ENCODE results near the gene ATP1B3. TPM values are rescaled to one million over a fixed set of nuclear protein-coding genes. Genes with fewer than 3 reads are reported as not detected.
A peak's percentile ranks its signal among the peaks of the same experiment; 100 is the strongest.
"Not testable (repeated sequence)": the region's sequence is repeated elsewhere in the genome, so short reads cannot be mapped to it uniquely, and the experiment has no call there.

The ATP1B3 gene
- total RNA-seq (2014; rRNA removed; shearing (Covaris generic)), result 78.6 and 100 TPM in 2 replicates

DNA sequence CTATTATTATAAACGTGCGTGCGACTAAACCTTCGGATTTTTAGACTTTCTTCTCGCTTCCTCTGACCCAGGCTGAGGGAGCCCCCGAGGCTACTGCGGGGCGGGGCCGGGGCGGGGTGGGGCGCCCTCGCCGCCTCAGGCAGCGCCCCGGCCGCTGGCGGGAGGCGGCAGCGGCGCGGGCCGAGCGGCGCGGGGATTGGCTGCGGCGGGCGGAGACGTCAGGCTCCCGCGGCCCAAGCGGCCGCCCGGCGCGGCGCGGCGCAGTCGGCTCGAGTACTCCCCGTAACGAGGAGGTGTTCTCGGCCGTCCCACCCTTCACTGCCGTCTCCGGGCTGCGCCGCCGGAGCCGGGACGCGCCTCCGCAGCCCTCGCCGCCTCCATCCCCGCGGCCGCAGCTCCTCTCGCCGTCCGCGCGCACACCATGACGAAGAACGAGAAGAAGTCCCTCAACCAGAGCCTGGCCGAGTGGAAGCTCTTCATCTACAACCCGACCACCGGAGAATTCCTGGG lies at the start of gene ATP1B3:
Gene ATP1B3 (plus strand): TSS at position 263 of the 510 bp plus-strand sequence. CDS start 159 bp downstream, at position 422.
- DNase-seq, result peak; percentile 93
- Histone ChIP-seq H3K27me3 (ENCODE audit: control insufficient read depth, insufficient read depth, low read length) (no peaks in the 10 kb centered on the region; the same call in 1 of the 2 replicates), H3K4me3 (ENCODE audit: insufficient read depth, low read depth, low read length) (peak within 1 kb of the TSS; percentile 90), H3K36me3 (replicated peaks; ENCODE audit: control insufficient read depth, insufficient read depth, low read length) (no peaks in the 10 kb centered on the region; the same call in 1 of the 2 replicates)

DNA sequence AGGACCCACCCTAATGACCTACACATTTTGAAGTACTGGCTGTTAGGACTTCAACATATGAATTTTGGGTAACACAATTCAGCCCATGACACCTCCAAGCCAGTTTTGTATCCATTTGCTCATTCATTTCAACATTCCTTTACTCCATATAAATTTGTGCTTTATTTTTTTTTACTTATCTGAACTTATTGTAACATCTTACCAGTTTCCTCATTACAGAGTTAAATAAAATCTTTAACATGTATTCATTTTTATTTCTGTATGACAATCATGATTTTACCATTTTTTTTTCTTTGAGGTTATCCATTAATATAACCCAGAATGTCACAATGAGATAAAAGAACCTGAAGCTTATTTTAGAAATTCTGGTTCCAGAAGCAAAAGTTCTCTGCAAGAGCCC lies 48.0 kb upstream of the ATP1B3 start:
- Histone ChIP-seq H3K27me3 (ENCODE audit: control insufficient read depth, insufficient read depth, low read length) (no peaks in the 10 kb centered on the region), H3K4me3 (ENCODE audit: insufficient read depth, low read depth, low read length) (no peak overlapping the region), H3K36me3 (replicated peaks; ENCODE audit: control insufficient read depth, insufficient read depth, low read length) (no peaks in the 10 kb centered on the region)
- DNase-seq, result no peak

DNA sequence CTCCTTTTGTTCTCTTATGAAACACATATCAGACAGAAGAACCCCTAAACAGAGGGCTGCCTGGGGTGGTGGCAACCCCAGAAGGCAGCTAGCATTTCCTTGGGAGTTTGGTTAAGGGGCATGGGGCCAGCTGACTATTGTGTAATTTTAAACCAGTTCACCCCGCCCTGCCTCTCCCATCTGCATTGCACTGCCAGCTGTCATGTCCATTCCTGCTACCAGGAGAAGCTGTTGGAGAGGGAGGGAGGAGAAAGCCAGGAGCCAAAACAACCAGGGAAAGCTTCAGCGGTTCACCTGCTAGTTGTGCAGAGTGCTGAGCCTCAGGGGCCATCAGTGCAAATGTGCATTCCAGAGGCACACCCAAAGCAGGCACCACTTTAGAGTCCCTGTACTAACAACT lies 47.6 kb upstream of the ATP1B3 start:
- Histone ChIP-seq H3K4me3 (ENCODE audit: insufficient read depth, low read depth, low read length) (no peak overlapping the region), H3K27me3 (ENCODE audit: control insufficient read depth, insufficient read depth, low read length) (no peaks in the 10 kb centered on the region), H3K36me3 (replicated peaks; ENCODE audit: control insufficient read depth, insufficient read depth, low read length) (no peaks in the 10 kb centered on the region)
- peak; percentile 39 for DNase-seq

DNA sequence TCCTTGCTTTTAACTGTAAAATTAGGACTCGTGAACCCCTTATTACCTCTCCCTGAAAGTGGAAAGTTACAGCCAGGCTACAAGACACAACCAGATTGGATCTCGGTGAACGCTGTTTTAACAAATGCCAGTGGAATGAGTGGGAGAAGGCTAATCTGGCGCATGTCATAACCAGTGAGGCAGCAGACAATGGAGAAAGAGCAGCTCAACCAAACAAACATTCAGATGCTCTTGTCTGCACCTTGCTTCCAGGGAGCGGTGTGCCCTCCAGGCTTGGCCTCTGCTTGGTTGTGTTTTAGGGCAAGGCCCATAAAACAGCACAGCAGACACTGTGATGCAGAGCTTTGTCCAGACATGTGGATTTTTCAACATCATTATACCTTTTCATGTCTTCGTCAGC lies 45.9 kb upstream of the ATP1B3 start:
- no peaks in the 10 kb centered on the region for H3K36me3 ChIP-seq (replicated peaks; ENCODE audit: control insufficient read depth, insufficient read depth, low read length)
- DNase-seq, result no peak
- no peaks in the 10 kb centered on the region for H3K27me3 ChIP-seq (ENCODE audit: control insufficient read depth, insufficient read depth, low read length)
- no peak overlapping the region for H3K4me3 ChIP-seq (ENCODE audit: insufficient read depth, low read depth, low read length)

DNA sequence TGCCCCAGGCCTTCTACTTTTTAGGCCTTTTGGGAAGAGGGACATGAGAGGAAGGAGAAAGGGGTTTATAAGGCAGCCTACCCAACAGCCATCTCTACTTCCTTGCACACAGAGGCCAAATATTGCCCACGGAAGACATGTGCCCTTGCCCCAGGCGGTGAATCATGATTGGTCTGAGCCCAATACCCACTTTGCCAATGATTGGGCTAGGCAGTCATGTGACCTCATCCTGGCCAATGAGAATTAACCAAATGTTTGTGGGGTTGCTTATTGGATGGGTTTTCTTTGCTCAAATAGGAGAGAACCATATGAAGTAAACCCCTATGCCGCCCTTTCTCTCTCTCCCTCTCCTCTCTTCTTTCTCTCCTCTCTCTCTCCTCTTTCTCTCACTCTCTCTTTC lies 42.2 kb upstream of the ATP1B3 start:
- no peaks in the 10 kb centered on the region for H3K36me3 ChIP-seq (replicated peaks; ENCODE audit: control insufficient read depth, insufficient read depth, low read length)
- H3K4me3 ChIP-seq (ENCODE audit: insufficient read depth, low read depth, low read length), result no peak overlapping the region
- no peak for DNase-seq
- no peaks in the 10 kb centered on the region for H3K27me3 ChIP-seq (ENCODE audit: control insufficient read depth, insufficient read depth, low read length)

DNA sequence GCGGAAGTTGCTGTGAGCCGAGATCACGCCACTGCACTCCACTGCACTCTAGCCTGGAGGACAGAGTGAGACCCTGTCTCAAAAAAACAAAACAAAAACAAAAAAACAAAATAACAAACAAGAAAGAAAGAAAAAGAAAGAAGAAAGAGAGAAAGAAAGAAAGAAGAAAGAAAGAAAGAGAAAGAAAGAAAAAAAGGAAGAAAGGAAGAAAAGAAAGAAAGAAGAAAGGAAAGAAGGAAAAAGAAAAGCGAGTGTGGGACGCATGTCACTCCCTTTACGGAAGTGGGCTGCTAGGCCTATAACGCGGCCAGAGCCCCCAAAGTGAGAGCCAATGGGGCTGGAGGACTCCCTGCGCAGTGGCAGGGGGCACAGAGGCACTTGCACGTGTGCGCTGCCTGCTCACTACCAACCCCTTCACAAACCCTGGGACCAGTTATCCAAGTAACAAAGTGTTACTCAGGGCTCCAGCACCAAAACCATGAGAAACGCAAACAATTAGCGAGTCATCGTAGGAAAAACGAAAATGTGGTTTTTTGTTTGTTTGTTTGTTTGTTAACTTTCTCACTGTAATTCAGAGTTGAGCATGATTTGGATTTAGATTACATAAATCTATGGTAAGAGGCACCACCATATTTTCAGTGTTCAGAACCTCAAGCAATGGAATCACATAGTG lies 40.8 kb upstream of the ATP1B3 start:
- DNase-seq, result no peak
- H3K4me3 ChIP-seq (ENCODE audit: insufficient read depth, low read depth, low read length), result no peak overlapping the region

DNA sequence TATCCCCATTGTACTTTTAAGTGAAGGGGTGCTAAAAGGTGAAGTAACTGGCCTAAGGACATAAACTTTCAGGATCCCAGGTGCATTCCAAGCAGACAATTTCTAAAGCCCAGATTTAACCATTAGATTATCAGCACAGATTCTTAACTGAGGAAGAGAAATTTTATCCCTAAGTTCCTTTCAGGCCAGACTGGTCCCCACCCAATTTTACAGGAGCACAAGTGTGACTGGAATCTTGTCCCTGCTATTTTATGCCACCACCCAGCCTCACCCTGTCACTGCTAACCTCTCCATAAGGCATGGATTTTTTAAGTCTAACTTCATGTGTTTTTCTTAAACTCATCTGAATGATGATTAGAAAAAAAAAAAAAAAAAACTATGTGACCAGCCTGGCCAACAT lies 37.1 kb upstream of the ATP1B3 start:
- H3K36me3 ChIP-seq (replicated peaks; ENCODE audit: control insufficient read depth, insufficient read depth, low read length), result no peaks in the 10 kb centered on the region
- H3K4me3 ChIP-seq (ENCODE audit: insufficient read depth, low read depth, low read length), result no peak overlapping the region
- no peaks in the 10 kb centered on the region for H3K27me3 ChIP-seq (ENCODE audit: control insufficient read depth, insufficient read depth, low read length)
- no peak for DNase-seq

More for the DNA sequence above, 40.8 kb upstream of the ATP1B3 start:
- no peaks in the 10 kb centered on the region for H3K27me3 ChIP-seq (ENCODE audit: control insufficient read depth, insufficient read depth, low read length)
- H3K36me3 ChIP-seq (replicated peaks; ENCODE audit: control insufficient read depth, insufficient read depth, low read length), result no peaks in the 10 kb centered on the region

DNA sequence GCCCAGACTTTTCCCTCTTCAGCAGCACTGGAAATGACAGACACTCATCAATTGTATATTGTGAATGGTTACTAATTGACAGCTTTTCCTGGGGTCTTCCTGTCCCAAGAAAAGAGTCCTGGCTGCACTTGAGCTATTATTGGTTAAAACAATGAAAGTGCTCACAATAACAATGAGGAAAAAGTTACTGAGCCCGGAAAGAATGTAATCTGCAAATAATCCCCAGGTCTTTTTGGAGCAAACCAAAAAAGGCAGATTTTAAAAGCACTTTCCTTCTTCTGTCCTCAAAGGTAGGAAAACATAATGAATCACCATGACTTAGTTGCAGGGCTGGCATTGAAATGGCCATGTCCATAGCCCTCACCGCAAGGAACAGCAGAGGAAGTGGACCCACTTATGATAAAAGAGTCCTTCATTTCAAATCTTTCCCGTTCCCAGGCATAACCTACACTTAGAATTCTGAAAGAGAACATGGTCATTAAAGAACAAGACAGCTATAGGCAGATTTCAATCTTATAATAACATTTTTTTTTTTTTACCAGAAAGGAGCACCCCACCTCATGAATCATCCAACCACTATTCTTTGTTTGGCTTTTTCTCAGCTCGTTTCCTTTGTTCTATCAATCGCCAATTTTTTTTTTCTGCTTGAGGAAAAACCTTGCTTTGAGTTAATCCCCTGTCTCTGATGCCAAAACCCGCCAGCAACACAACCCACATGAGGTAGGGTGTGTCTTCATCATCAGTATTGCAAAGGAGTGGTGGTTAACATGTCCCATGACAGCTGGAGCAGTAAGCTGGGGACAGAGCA lies 35.5 kb upstream of the ATP1B3 start:
- DNase-seq, result no peak
- Histone ChIP-seq H3K36me3 (replicated peaks; ENCODE audit: control insufficient read depth, insufficient read depth, low read length) (no peaks in the 10 kb centered on the region), H3K4me3 (ENCODE audit: insufficient read depth, low read depth, low read length) (no peak overlapping the region)

DNA sequence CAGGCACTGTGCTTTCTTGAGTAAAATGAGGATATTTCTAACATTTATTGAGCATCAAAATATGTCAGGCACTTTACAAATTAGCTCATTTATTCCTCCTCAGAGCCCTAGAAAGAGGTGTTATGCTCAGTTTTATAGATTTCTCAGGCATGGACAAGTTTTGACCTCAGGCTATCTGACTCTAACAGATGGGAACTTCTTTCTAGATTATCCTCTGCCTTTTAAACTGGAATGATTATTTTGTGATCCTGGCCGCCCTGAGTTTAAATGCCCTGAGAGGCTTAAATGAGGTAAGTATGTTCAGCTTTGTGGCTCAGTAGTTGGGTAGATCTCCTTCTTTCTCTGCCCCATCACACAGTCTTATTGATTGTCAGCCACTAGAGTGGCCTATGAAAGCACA lies 32.3 kb upstream of the ATP1B3 start:
- DNase-seq, result no peak
- Histone ChIP-seq H3K4me3 (ENCODE audit: insufficient read depth, low read depth, low read length) (no peak overlapping the region), H3K27me3 (ENCODE audit: control insufficient read depth, insufficient read depth, low read length) (no peaks in the 10 kb centered on the region), H3K36me3 (replicated peaks; ENCODE audit: control insufficient read depth, insufficient read depth, low read length) (no peaks in the 10 kb centered on the region)

More for the DNA sequence above, 35.5 kb upstream of the ATP1B3 start:
- no peaks in the 10 kb centered on the region for H3K27me3 ChIP-seq (ENCODE audit: control insufficient read depth, insufficient read depth, low read length)

DNA sequence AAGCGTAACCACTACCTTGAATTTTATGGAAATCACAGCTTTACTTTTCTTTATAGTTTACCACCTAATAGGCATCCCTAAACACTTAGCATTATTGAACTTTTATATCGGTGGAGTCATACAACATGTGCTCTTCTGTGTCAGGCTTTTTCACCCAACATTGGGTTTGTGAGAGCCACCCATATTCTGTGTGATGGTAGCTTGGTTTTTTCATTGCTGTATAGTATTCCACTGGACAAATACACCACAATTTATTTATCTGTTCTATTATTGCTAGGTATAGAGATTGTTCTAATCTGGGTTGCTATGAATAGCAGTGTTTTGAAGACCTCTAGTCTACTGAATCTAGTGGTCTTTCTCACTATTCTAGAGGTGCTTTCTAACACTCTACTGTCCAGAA lies 31.6 kb upstream of the ATP1B3 start:
- H3K4me3 ChIP-seq (ENCODE audit: insufficient read depth, low read depth, low read length), result no peak overlapping the region

DNA sequence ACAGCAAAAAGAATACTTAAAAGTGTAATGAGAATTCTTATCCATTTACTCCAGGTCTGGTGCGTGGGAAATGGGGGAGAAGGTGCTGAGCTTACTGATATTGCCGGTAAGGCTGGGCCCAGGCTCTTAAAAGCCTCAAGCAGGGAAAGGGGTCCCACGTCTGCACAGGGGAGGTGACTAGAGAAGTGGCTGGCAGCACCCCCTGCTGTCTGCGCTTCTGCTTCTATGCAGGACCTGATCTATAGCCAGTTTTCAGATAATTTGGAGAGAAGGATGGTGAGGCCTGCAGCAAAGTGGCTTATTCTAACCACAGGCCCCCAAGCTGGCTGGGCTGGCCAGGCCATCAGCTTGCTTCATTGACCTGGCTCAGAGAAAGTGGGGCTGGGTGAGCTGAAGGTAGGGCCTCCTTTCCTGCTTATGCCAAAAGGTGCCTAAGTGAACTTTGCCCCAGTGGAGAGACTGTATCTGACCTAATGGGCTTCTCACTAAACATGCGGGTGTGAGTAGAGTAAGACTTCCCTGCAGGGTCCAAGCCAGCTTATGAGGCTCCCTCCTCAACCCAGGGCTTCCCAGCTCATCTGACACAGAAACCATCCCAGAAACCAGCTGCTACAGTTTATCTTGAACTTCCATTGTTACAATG lies 30.9 kb upstream of the ATP1B3 start:
- H3K4me3 ChIP-seq (ENCODE audit: insufficient read depth, low read depth, low read length), result no peak overlapping the region
- no peaks in the 10 kb centered on the region for H3K36me3 ChIP-seq (replicated peaks; ENCODE audit: control insufficient read depth, insufficient read depth, low read length)
- H3K27me3 ChIP-seq (ENCODE audit: control insufficient read depth, insufficient read depth, low read length), result no peaks in the 10 kb centered on the region
- DNase-seq, result peak; percentile 38

More for the DNA sequence above, 31.6 kb upstream of the ATP1B3 start:
- Histone ChIP-seq H3K27me3 (ENCODE audit: control insufficient read depth, insufficient read depth, low read length) (no peaks in the 10 kb centered on the region), H3K36me3 (replicated peaks; ENCODE audit: control insufficient read depth, insufficient read depth, low read length) (no peaks in the 10 kb centered on the region)
- no peak for DNase-seq

DNA sequence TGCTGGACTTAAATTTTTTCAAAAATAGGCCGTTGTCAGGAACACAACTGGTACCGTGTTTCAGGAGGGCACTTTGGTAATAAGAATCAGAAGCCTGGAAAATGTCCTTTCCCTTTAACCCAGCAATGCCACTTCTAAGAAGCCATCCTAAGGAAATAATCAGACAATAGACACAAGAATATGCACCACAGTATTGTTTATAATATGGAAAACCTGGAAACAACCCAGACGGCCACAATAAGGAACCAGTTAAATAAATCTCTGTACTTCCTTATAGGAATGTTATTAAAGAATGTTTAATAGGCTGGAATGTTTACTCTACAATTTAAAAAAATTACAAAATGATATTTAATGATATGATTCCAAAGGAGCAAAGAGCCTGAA lies 30.4 kb upstream of the ATP1B3 start:
- Histone ChIP-seq H3K4me3 (ENCODE audit: insufficient read depth, low read depth, low read length) (no peak overlapping the region), H3K36me3 (replicated peaks; ENCODE audit: control insufficient read depth, insufficient read depth, low read length) (no peaks in the 10 kb centered on the region), H3K27me3 (ENCODE audit: control insufficient read depth, insufficient read depth, low read length) (no peaks in the 10 kb centered on the region)
- DNase-seq, result no peak

DNA sequence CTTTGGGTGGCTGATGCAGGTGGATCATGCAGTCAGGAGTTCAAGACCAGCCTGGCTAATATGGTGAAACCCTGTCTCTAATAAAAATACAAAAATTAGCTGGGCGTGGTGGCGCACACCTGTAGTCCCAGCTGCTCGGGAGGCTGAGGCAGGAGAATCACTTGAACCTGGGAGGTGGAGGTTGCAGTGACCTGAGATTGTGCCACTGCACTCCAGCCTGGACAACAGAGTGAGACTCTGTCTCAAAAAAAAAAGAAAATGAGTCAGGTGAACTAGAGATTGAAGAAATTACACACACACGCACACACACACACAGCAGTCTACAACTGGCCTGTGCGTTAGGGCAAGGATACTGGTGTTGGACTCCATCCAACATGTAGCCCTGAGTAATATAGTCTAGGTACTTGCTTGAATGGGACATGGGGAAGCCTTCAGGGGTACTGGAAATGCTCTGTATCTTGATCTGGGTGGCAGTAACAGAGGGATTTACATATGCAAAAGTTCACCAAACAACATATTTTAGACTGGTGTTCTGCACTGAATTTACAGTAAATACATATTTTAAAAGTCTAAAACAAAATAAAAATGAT lies 28.2 kb upstream of the ATP1B3 start:
- H3K36me3 ChIP-seq (replicated peaks; ENCODE audit: control insufficient read depth, insufficient read depth, low read length); H3K4me3 ChIP-seq (ENCODE audit: insufficient read depth, low read depth, low read length); DNase-seq: not testable (repeated sequence)

DNA sequence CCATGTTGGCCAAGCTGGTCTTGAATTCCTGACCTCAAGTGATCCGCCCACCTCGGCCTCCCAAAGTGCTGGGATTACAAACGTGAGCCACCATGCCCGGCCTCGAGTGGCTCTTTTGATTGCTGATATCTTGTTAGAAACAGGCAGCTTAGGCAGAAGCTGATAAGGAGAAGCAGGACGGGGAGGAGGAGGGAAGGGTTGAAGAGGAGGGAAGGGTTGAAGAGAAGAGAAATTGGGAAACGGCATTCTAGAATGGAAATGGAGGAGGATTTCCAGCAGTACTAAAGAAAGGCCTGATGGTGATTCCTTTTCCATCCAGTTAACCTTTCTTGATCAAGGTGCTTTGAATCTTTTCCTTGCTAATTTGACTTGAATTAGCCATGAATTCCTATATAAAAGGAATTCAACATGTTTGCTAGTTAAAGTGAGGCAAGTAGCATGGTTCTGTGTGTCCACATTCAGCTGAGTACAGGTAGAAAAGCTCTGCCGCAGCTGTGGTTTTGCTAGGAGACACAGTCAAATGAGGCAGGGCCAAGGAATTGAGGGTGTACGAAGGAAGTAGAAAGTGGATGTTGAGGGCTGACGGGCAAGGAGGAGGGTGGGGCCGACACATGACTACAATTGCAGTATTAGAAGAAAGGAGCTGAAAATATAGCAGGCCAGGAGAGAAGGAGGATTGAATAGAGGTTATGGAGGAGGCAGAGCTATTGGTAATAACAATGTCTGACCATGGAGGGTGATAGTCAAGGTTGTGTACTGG lies 27.2 kb upstream of the ATP1B3 start:
- DNase-seq, result no peak
- Histone ChIP-seq H3K27me3 (ENCODE audit: control insufficient read depth, insufficient read depth, low read length) (no peaks in the 10 kb centered on the region), H3K36me3 (replicated peaks; ENCODE audit: control insufficient read depth, insufficient read depth, low read length) (no peaks in the 10 kb centered on the region), H3K4me3 (ENCODE audit: insufficient read depth, low read depth, low read length) (no peak overlapping the region)

More for the DNA sequence above, 28.2 kb upstream of the ATP1B3 start:
- not testable (repeated sequence) for H3K27me3 ChIP-seq (ENCODE audit: control insufficient read depth, insufficient read depth, low read length)
